HepG2 (cell line): ENCODE data around the gene IGFALS. TPM values are rescaled to one million over a fixed set of nuclear protein-coding genes. Genes with fewer than 3 reads are reported as not detected.
A peak's percentile ranks its signal among the peaks of the same experiment; 100 is the strongest.

ENCODE experiments used
- ATAC-seq: fragments of 200-7000 bp; cut with Tn5 transposase; 3 replicates; pipeline ENCODE4 v1.9.1; 2020; ENCODE audit warnings: mild to moderate bottlenecking, moderate library complexity
- BruUV-seq: library from RNA; stranded (reverse); fragments of 400-500 nt; replicated peaks from 2 replicates; lab custom pipeline; 2021; lab: Mats Ljungman, UMichigan
- CTCF ChIA-PET: fragments of 300-600 bp; formaldehyde crosslinking; extraction: SDS; loops from one replicate; lab custom pipeline; 2021; ENCODE audit warnings: low total read pairs, inconsistent platforms, low intra/inter-chr PET ratio; lab: Yijun Ruan, JAX
- POLR2A ChIA-PET: fragments of 350-600 bp; sonication (Branson Sonifier 250); formaldehyde crosslinking; loops from one replicate; lab custom pipeline; 2020; ENCODE audit warnings: antibody characterized with exemption, inconsistent platforms; lab: Yijun Ruan, JAX
- DNase-seq: peaks from one replicate; pipeline ENCODE4 v3.0.0-alpha.2; 2015; ENCODE audit warnings: low spot score
- FAIRE-seq: peaks from 3 replicates; lab custom pipeline; 2011; peaks lifted over from hg19 to GRCh38; lab: Jason Lieb, UNC
- H2AFZ ChIP-seq: one replicate; pipeline ENCODE4 v1.6.1; 2011; ENCODE audit warnings: low read length, inconsistent platforms
- H3K27ac ChIP-seq: fragments of 300-600 bp; 3 replicates; pipeline ENCODE4 v1.8.0; 2011; ENCODE audit warnings: mixed run types, mild to moderate bottlenecking, mixed read lengths, low read length, inconsistent platforms; ENCODE audit not compliant: insufficient read depth; ENCODE audit errors: extremely low read length
- H3K27me3 ChIP-seq, 2 experiments: fragments of 200-600 bp in 1 of 2; 2 replicates in 1 of 2; 3 replicates in 1 of 2; pipeline versions ENCODE4 v1.6.0 to v1.8.0; 2011; ENCODE audit warnings: low read length in 2 of 2, mild to moderate bottlenecking in 2 of 2, moderate library complexity in 2 of 2, inconsistent platforms in 1 of 2; ENCODE audit not compliant: insufficient read depth in 2 of 2, control insufficient read depth in 1 of 2
- H3K36me3 ChIP-seq, 2 experiments: fragments of 200-600 bp in 1 of 2; replicated peaks in 1 of 2; 2 replicates in 1 of 2; 3 replicates in 1 of 2; pipeline versions ENCODE4 v1.5.1 to v1.8.0; 2011; ENCODE audit warnings: low read length in 2 of 2, inconsistent platforms in 1 of 2; ENCODE audit not compliant: insufficient read depth in 2 of 2, control insufficient read depth in 1 of 2
- H3K4me1 ChIP-seq: 2 replicates; pipeline ENCODE4 v1.5.1; 2012; ENCODE audit warnings: low read length, inconsistent platforms; ENCODE audit not compliant: insufficient read depth
- H3K4me2 ChIP-seq: 2 replicates; pipeline ENCODE4 v1.6.0; 2011; ENCODE audit warnings: low read depth, low read length, inconsistent platforms
- H3K4me3 ChIP-seq, 3 experiments: fragments of 200-600 bp in 1 of 3; sonication (generic), shearing (Covaris generic) in 1 of 3; replicated peaks in 1 of 3; 2 replicates each; pipeline ENCODE4 v1.5.1; 2011 to 2016; ENCODE audit warnings: low read length in 3 of 3, inconsistent platforms in 2 of 3, low read depth in 2 of 3, mild to moderate bottlenecking in 2 of 3, control low read depth in 1 of 3, mixed read lengths in 1 of 3; ENCODE audit not compliant: insufficient read depth in 1 of 3
- H3K79me2 ChIP-seq: one replicate; pipeline ENCODE4 v1.6.1; 2011; ENCODE audit warnings: low read length, inconsistent platforms; ENCODE audit not compliant: insufficient read depth
- H3K9ac ChIP-seq: 2 replicates; pipeline ENCODE4 v1.6.0; 2011; ENCODE audit warnings: mild to moderate bottlenecking, low read depth, low read length, inconsistent platforms; ENCODE audit not compliant: insufficient read depth
- H3K9me3 ChIP-seq: 2 replicates; pipeline ENCODE4 v1.5.1; 2012; ENCODE audit warnings: mild to moderate bottlenecking, low read length
- H4K20me1 ChIP-seq: 2 replicates; pipeline ENCODE4 v1.6.0; 2011; ENCODE audit warnings: inconsistent platforms, mild to moderate bottlenecking, low read length, moderate library complexity; ENCODE audit not compliant: insufficient read depth
- AGO2 ChIP-seq: fragments of 200-400 bp; formaldehyde crosslinking; optimal IDR thresholded peaks from 2 replicates; pipeline ENCODE3; 2017; ENCODE audit warnings: mild to moderate bottlenecking, low read depth, low read length, moderate library complexity
- GATAD2A ChIP-seq: IDR thresholded peaks from 2 replicates; pipeline ENCODE4 v1.6.1; 2016
- TBX2 ChIP-seq: sonication (generic); formaldehyde crosslinking; IDR thresholded peaks from 2 replicates; pipeline ENCODE4 v1.5.0; 2020; ENCODE audit warnings: missing genetic modification reagents, mild to moderate bottlenecking, borderline replicate concordance
- WGBS: methylation state at CpG from one replicate; pipeline ENCODE4 v1.1.6; 2017; ENCODE audit warnings: low lambda C conversion rate; 5-methylcytosine and 5-hydroxymethylcytosine counted together
- in situ Hi-C: cut with HindIII; loops from 2 replicates; pipeline ENCODE4 v1.10.0; 2017; ENCODE audit warnings: low pct_unique_long_range_greater_than_20kb; ENCODE audit not compliant: extremely low pct_ligation_motif_present
- intact Hi-C: fragments of 100-400 bp; cut with micrococcal nuclease; formaldehyde crosslinking; loops from one replicate; pipeline ENCODE4 v1.10.0; 2022; ENCODE audit not compliant: unreplicated experiment
- polyA plus RNA-seq, 8 experiments: library from polyadenylated mRNA; depleted of rRNA in 3 of 8; stranded (reverse) in 7 of 8; unstranded in 1 of 8; fragments of >200 nt; fragmentation: Illumina TruSeq in 4 of 8; extraction: Trizol in 4 of 8; gene quantifications; 2 replicates each; pipeline versions ENCODE4 v1.2.1 to v1.2.3, GENCODE V29; 2011 to 2016; ENCODE audit warnings: low read depth in 4 of 8, missing spikeins in 1 of 8, mixed read lengths in 1 of 8; ENCODE audit not compliant: insufficient read depth in 1 of 8
- total RNA-seq, 5 experiments: library from RNA; depleted of rRNA; stranded (reverse); fragments of >200 nt; fragmentation: Illumina TruSeq; extraction: Trizol; gene quantifications; 2 replicates each; pipeline ENCODE4 v1.2.3, GENCODE V29; 2016; ENCODE audit warnings: low read depth in 1 of 5

The IGFALS gene
- total and polyA plus RNA-seq, 2 of the 13 experiments (the other 11 are each of a cell fraction or from before 2014, with no cell fraction given), result 0.34 to 2.4 TPM

GRCh38 chr16:1791943-1792812, 1.3 kb downstream of the IGFALS start:
- H2AFZ ChIP-seq, result no peak overlapping the region
- no peak overlapping the region for H3K27ac ChIP-seq
- H3K27me3 ChIP-seq, result no peaks in the 10 kb centered on the region
- ChIA-PET POLR2A (interaction anchor here (1.2 to 5.5 kb wide), 2 partner anchors 9 to 15 kb away, joined by 3 to 57 read pairs; partner anchors contain the start of genes NUBP2 and SPSB3), CTCF (no interaction called here)
- intact Hi-C loops (no loop called here), in situ Hi-C loops (no loop called here)
- peaks cover 25% of the 10 kb centered on the region for H3K4me1 ChIP-seq
- no peak for ATAC-seq
- no TSS peak for BruUV-seq
- no peak overlapping the region for H3K4me2 ChIP-seq
- WGBS, result 91% methylated on average over 7 of the region's 59 CpGs
- no peak for DNase-seq
- no peak for FAIRE-seq
- H3K4me3 ChIP-seq, result no peak overlapping the region
- no peaks in the 10 kb centered on the region for H4K20me1 ChIP-seq
- no peak overlapping the region for H3K9ac ChIP-seq
- peaks cover 1 to 4% of the 10 kb centered on the region in 2 experiments; a peak in 2 of 5 replicates for H3K36me3 ChIP-seq
- TF ChIP-seq TBX2 (CRISPR knock-in tag) (no peak), AGO2 (peak; percentile 15)
- TF ChIP-seq, all 625 proteins: peak for 1
- Histone ChIP-seq H3K79me2 (no peaks in the 10 kb centered on the region), H3K9me3 (no peaks in the 10 kb centered on the region)

- H3K9ac ChIP-seq, result no peak overlapping the region
- no peak overlapping the region for H3K4me2 ChIP-seq
- no peaks in the 10 kb centered on the region for H4K20me1 ChIP-seq
- peaks cover 3 to 4% of the 10 kb centered on the region in 2 experiments; a peak in 3 of 5 replicates for H3K36me3 ChIP-seq
- POLR2A ChIA-PET, result interaction anchor here (5.5 kb wide), 1 partner anchor 8 kb away, joined by 57 read pairs; the partner anchor contains the start of genes NUBP2 and SPSB3
- no peak overlapping the region for H3K4me3 ChIP-seq
- no peak for FAIRE-seq
- peaks cover 3% of the 10 kb centered on the region for H3K79me2 ChIP-seq
- in situ Hi-C loops, result no loop called here
- BruUV-seq, result no TSS peak
- H3K27me3 ChIP-seq, result no peaks in the 10 kb centered on the region
- no peak for DNase-seq
- H3K9me3 ChIP-seq, result no peaks in the 10 kb centered on the region
- WGBS, result 91% methylated on average over 11 of the region's 53 CpGs
- peaks cover 25% of the 10 kb centered on the region for H3K4me1 ChIP-seq
- no peak overlapping the region for H2AFZ ChIP-seq
- TF ChIP-seq GATAD2A (no peak), AGO2 (peak; percentile 26)
- TF ChIP-seq, all 625 proteins: peak for 1
- no peak overlapping the region for H3K27ac ChIP-seq
- CTCF ChIA-PET, result no interaction called here
- no peak for ATAC-seq
- intact Hi-C loops, result no loop called here
Observed at GRCh38 chr16:1791256-1791942, 2.1 kb downstream of the IGFALS start.
